Breast epithelium (tissue), 3 donors: ENCODE data around the gene IL11RA.
A peak's percentile ranks its signal among the peaks of the same experiment; 100 is the strongest.

Experiments
- CTCF ChIP-seq, 3 donors: fragments of 450-650 bp; IDR thresholded peaks; one replicate each; pipeline ENCODE4 v1.5.1; 2016 to 2017; ENCODE audit warnings: antibody characterized with exemption in 3 of 3, mild to moderate bottlenecking in 3 of 3, moderate library complexity in 3 of 3
- POLR2A ChIP-seq: fragments of 450-650 bp; IDR thresholded peaks from one replicate; pipeline ENCODE4 v1.6.1; 2016; ENCODE audit warnings: antibody characterized with exemption, mild to moderate bottlenecking, moderate library complexity
- POLR2AphosphoS5 ChIP-seq, 3 donors: sonication (generic); formaldehyde crosslinking; IDR thresholded peaks; one replicate each; pipeline ENCODE4 v1.6.1; 2017; ENCODE audit warnings: antibody characterized with exemption in 3 of 3

- TF ChIP-seq POLR2A (no peak), CTCF (IDR thresholded peaks at IDR 0.05) (no peak), POLR2AphosphoS5 (IDR thresholded peaks at IDR 0.05) (peak in 1 of 3 donors; percentile 70)
Observed at GRCh38 chr9:34654323-34655051, 2.5 kb downstream of the IL11RA start.
